ENCODE results near the gene MTCL1. TPM values are rescaled to one million over a fixed set of nuclear protein-coding genes. Genes with fewer than 3 reads are reported as not detected.

The MTCL1 gene
- total RNA-seq, 1 donor from 2014 or later, result 59.3 TPM

- peaks cover 35% of the 10 kb centered on the region for H3K4me1 ChIP-seq (ENCODE audit: insufficient read depth, low read length)
- peak overlapping the region; percentile 99 for H3K4me2 ChIP-seq (ENCODE audit: low read length)
- no peak for DNase-seq (ENCODE audit: low read depth)
- no peaks in the 10 kb centered on the region for H3K27me3 ChIP-seq (ENCODE audit: insufficient read depth, low read length)
- peak overlapping the region; percentile 84 for H3K4me3 ChIP-seq (ENCODE audit: insufficient read depth, low read depth, low read length)
- Mint-ChIP-seq H3K9me3 (ENCODE audit: unreplicated experiment) (no peaks in the 10 kb centered on the region), H3K36me3 (ENCODE audit: low read depth, unreplicated experiment) (peaks cover 7% of the 10 kb centered on the region), H3K27me3 (ENCODE audit: low read depth, unreplicated experiment) (no peaks in the 10 kb centered on the region), H3K4me1 (ENCODE audit: low read depth, unreplicated experiment) (peaks cover 19% of the 10 kb centered on the region), H3K4me3 (ENCODE audit: unreplicated experiment) (peak overlapping the region; percentile 100), H3K27ac (ENCODE audit: unreplicated experiment) (no peak overlapping the region)
- H3K9me3 ChIP-seq (ENCODE audit: insufficient read depth, low read depth, low read length), result no peaks in the 10 kb centered on the region
- no peak for TF ChIP-seq EZH2 (IDR thresholded peaks at IDR 0.05; ENCODE audit: insufficient read depth, low read length)
- TF ChIP-seq CTCF (IDR thresholded peaks at IDR 0.05; ENCODE audit: insufficient read depth, low read depth, low read length), result no peak
- peaks cover 52% of the 10 kb centered on the region for H3K79me2 ChIP-seq (ENCODE audit: insufficient read depth, low read length)
- H2AFZ ChIP-seq (ENCODE audit: low read depth, low read length), result no peak overlapping the region
- peaks cover 36% of the 10 kb centered on the region for H4K20me1 ChIP-seq (ENCODE audit: insufficient read depth, low read length)
- no peak for FAIRE-seq
- peaks cover 5% of the 10 kb centered on the region for H3K36me3 ChIP-seq (ENCODE audit: insufficient read depth, low read length)
- peak overlapping the region; percentile 54 for H3K27ac ChIP-seq (ENCODE audit: low read depth, low read length)
- peak overlapping the region; percentile 92 for H3K9ac ChIP-seq (ENCODE audit: low read length)
These were observed 820 bp downstream of the MTCL1 start for GRCh38 chr18:8705961-8706790.

GRCh38 chr18:8706791-8707555, 1.6 kb downstream of the MTCL1 start:
- Histone ChIP-seq H2AFZ (ENCODE audit: low read depth, low read length) (peak overlapping the region; percentile 13), H3K36me3 (ENCODE audit: insufficient read depth, low read length) (peaks cover 5% of the 10 kb centered on the region), H4K20me1 (ENCODE audit: insufficient read depth, low read length) (peaks cover 40% of the 10 kb centered on the region), H3K9ac (ENCODE audit: low read length) (peak overlapping the region; percentile 92), H3K4me3 (ENCODE audit: insufficient read depth, low read depth, low read length) (peak overlapping the region; percentile 84), H3K9me3 (ENCODE audit: insufficient read depth, low read depth, low read length) (no peaks in the 10 kb centered on the region), H3K27me3 (ENCODE audit: insufficient read depth, low read length) (no peaks in the 10 kb centered on the region), H3K4me2 (ENCODE audit: low read length) (peak overlapping the region; percentile 99), H3K4me1 (ENCODE audit: insufficient read depth, low read length) (peaks cover 27% of the 10 kb centered on the region), H3K27ac (ENCODE audit: low read depth, low read length) (peak overlapping the region; percentile 54), H3K79me2 (ENCODE audit: insufficient read depth, low read length) (peaks cover 57% of the 10 kb centered on the region)
- Mint-ChIP-seq H3K4me3 (ENCODE audit: unreplicated experiment) (peak overlapping the region; percentile 100), H3K9me3 (ENCODE audit: unreplicated experiment) (no peaks in the 10 kb centered on the region), H3K4me1 (ENCODE audit: low read depth, unreplicated experiment) (peaks cover 12% of the 10 kb centered on the region), H3K27ac (ENCODE audit: unreplicated experiment) (peak overlapping the region; percentile 98), H3K36me3 (ENCODE audit: low read depth, unreplicated experiment) (peaks cover 10% of the 10 kb centered on the region), H3K27me3 (ENCODE audit: low read depth, unreplicated experiment) (no peaks in the 10 kb centered on the region)
- FAIRE-seq, result no peak
- DNase-seq (ENCODE audit: low read depth), result peak; percentile 69
- peak; percentile 5 for TF ChIP-seq CTCF (IDR thresholded peaks at IDR 0.05; ENCODE audit: insufficient read depth, low read depth, low read length)
- TF ChIP-seq EZH2 (IDR thresholded peaks at IDR 0.05; ENCODE audit: insufficient read depth, low read length), result no peak
